Esophagus (tissue), 2 donors: ENCODE measurements around the gene PDE10A. TPM values are rescaled to one million over a fixed set of nuclear protein-coding genes. Genes with fewer than 3 reads are reported as not detected.

Experiments used
- H3K27ac ChIP-seq, 2 donors: one replicate each; pipeline ENCODE4 v1.5.1; 2013; ENCODE audit warnings: low read depth in 2 of 2, mild to moderate bottlenecking in 2 of 2, inconsistent platforms in 1 of 2, low read length in 1 of 2, moderate library complexity in 1 of 2
- H3K27me3 ChIP-seq, 2 donors: one replicate each; pipeline ENCODE4 v1.6.1; 2013; ENCODE audit warnings: low read length in 2 of 2, control low read depth in 1 of 2, mild to moderate bottlenecking in 1 of 2; ENCODE audit not compliant: insufficient read depth in 2 of 2, control insufficient read depth in 1 of 2
- H3K36me3 ChIP-seq, 2 donors: one replicate each; pipeline ENCODE4 v1.6.1; 2013; ENCODE audit warnings: low read length in 1 of 2; ENCODE audit not compliant: control insufficient read depth in 2 of 2, insufficient read depth in 2 of 2
- H3K4me1 ChIP-seq, 2 donors: one replicate each; pipeline ENCODE4 v1.6.1; 2013; ENCODE audit warnings: low read length in 1 of 2; ENCODE audit not compliant: control insufficient read depth in 2 of 2, insufficient read depth in 2 of 2
- H3K4me3 ChIP-seq, 2 donors: one replicate each; pipeline ENCODE4 v1.5.1; 2013; ENCODE audit warnings: low read length in 2 of 2, mild to moderate bottlenecking in 2 of 2, low read depth in 1 of 2, moderate library complexity in 1 of 2
- H3K9me3 ChIP-seq, 2 donors: one replicate each; pipeline ENCODE4 v1.6.1; 2013; ENCODE audit warnings: mild to moderate bottlenecking in 2 of 2, low read depth in 1 of 2, low read length in 1 of 2, moderate library complexity in 1 of 2; ENCODE audit not compliant: control insufficient read depth in 2 of 2, insufficient read depth in 1 of 2
- WGBS, 2 donors: extraction: QIAGEN DNeasy Blood & Tissue Kit; methylation state at CpG; one replicate each; pipeline ENCODE4 v1.1.7; 2013; 5-methylcytosine and 5-hydroxymethylcytosine counted together
- polyA plus RNA-seq, 2 donors: library from polyadenylated mRNA; stranded (reverse); fragments of 200-250 nt; gene quantifications; one replicate each; pipeline ENCODE4 v1.2.3, GENCODE V29; 2013
- donor health status: healthy with polysubstance abuse.
- donor health status: Bipolar disorder and iron deficiency.

PDE10A gene
- polyA plus RNA-seq = under 1 TPM; 0.21 to 0.28 TPM

- peaks cover 4 to 20% of the 10 kb centered on the region in 2 donors for H3K4me1 ChIP-seq
- WGBS, 2 donors = 2% methylated on average over 51 to 80 of the region's 80 CpGs
- H3K36me3 ChIP-seq = no peaks in the 10 kb centered on the region
- H3K9me3 ChIP-seq = no peaks in the 10 kb centered on the region
- peak within 1 kb of the TSS; percentile 43 to 59 for H3K4me3 ChIP-seq
- peaks cover 10 to 22% of the 10 kb centered on the region in 2 donors for H3K27me3 ChIP-seq
- H3K27ac ChIP-seq = peak within 1 kb of the TSS; percentile 8 to 34
These were observed at the start of gene PDE10A for GRCh38 chr6:165662749-165663376. Gene PDE10A (minus strand): TSS chr6:165663241. CDS start chr6:165662811, 430 bp downstream.

- Histone ChIP-seq H3K9me3 (peaks cover 3% of the 10 kb centered on the region in 2 donors), H3K4me1 (peaks cover 0 to 3% of the 10 kb centered on the region in 2 donors), H3K4me3 (no peak overlapping the region), H3K36me3 (no peaks in the 10 kb centered on the region), H3K27me3 (no peaks in the 10 kb centered on the region), H3K27ac (no peak overlapping the region)
- WGBS, 2 donors = 96 to 97% methylated on average over 22 to 23 of the region's 23 CpGs
These were observed 46.0 kb upstream of the PDE10A start for GRCh38 chr6:165708985-165709576.

GRCh38 chr6:165707067-165707853, 44.2 kb upstream of the PDE10A start:
- Histone ChIP-seq H3K27me3 (no peaks in the 10 kb centered on the region), H3K9me3 (peaks cover 3% of the 10 kb centered on the region in 2 donors), H3K4me3 (no peak overlapping the region), H3K4me1 (peaks cover 0 to 3% of the 10 kb centered on the region in 2 donors), H3K36me3 (no peaks in the 10 kb centered on the region), H3K27ac (no peak overlapping the region)
- 90% methylated on average over 14 of the region's 14 CpGs for WGBS, 2 donors

- no peak overlapping the region for H3K4me3 ChIP-seq
- peaks cover 0 to 3% of the 10 kb centered on the region in 2 donors for H3K4me1 ChIP-seq
- no peak overlapping the region for H3K27ac ChIP-seq
- no peaks in the 10 kb centered on the region for H3K36me3 ChIP-seq
- peaks cover 2 to 3% of the 10 kb centered on the region in 2 donors for H3K9me3 ChIP-seq
- 79 to 81% methylated on average over 5 of the region's 5 CpGs for WGBS, 2 donors
- no peaks in the 10 kb centered on the region for H3K27me3 ChIP-seq
These were observed 42.9 kb upstream of the PDE10A start for GRCh38 chr6:165705941-165706340.

- H3K9me3 ChIP-seq = peaks cover 0 to 3% of the 10 kb centered on the region in 2 donors
- H3K36me3 ChIP-seq = no peaks in the 10 kb centered on the region
- H3K27me3 ChIP-seq = no peaks in the 10 kb centered on the region
- no peak overlapping the region for H3K27ac ChIP-seq
- no peak overlapping the region for H3K4me3 ChIP-seq
- H3K4me1 ChIP-seq = no peaks in the 10 kb centered on the region
- 21 to 38% methylated on average over 9 of the region's 9 CpGs for WGBS, 2 donors
These were observed 41.2 kb upstream of the PDE10A start for GRCh38 chr6:165704045-165704748.

GRCh38 chr6:165702669-165703068, 39.6 kb upstream of the PDE10A start:
- WGBS, 2 donors = 81 to 87% methylated on average over 10 of the region's 10 CpGs
- H3K4me3 ChIP-seq = no peak overlapping the region
- no peaks in the 10 kb centered on the region for H3K4me1 ChIP-seq
- no peaks in the 10 kb centered on the region for H3K9me3 ChIP-seq
- no peaks in the 10 kb centered on the region for H3K27me3 ChIP-seq
- H3K36me3 ChIP-seq = no peaks in the 10 kb centered on the region
- no peak overlapping the region for H3K27ac ChIP-seq

GRCh38 chr6:165701564-165702354, 38.7 kb upstream of the PDE10A start:
- Histone ChIP-seq H3K36me3 (no peaks in the 10 kb centered on the region), H3K4me1 (no peaks in the 10 kb centered on the region), H3K27ac (no peak overlapping the region), H3K27me3 (no peaks in the 10 kb centered on the region), H3K9me3 (no peaks in the 10 kb centered on the region), H3K4me3 (no peak overlapping the region)
- WGBS, 2 donors = 89 to 94% methylated on average over 11 of the region's 11 CpGs

GRCh38 chr6:165701005-165701404, 38.0 kb upstream of the PDE10A start:
- Histone ChIP-seq H3K4me3 (no peak overlapping the region), H3K27me3 (peaks cover 0 to under 1% of the 10 kb centered on the region in 2 donors), H3K27ac (no peak overlapping the region), H3K4me1 (no peaks in the 10 kb centered on the region), H3K9me3 (no peaks in the 10 kb centered on the region), H3K36me3 (no peaks in the 10 kb centered on the region)
- WGBS, 2 donors = 55 to 59% methylated on average over 4 of the region's 4 CpGs

GRCh38 chr6:165698868-165699267, 35.8 kb upstream of the PDE10A start:
- H3K36me3 ChIP-seq = no peaks in the 10 kb centered on the region
- no peak overlapping the region for H3K27ac ChIP-seq
- H3K4me3 ChIP-seq = no peak overlapping the region
- H3K4me1 ChIP-seq = no peaks in the 10 kb centered on the region
- no peaks in the 10 kb centered on the region for H3K9me3 ChIP-seq
- H3K27me3 ChIP-seq = peaks cover 0 to 4% of the 10 kb centered on the region in 2 donors
